Measurements from ENCODE around the gene TTLL5. TPM values are rescaled to one million over a fixed set of nuclear protein-coding genes. Genes with fewer than 3 reads are reported as not detected.

TTLL5 gene
- total RNA-seq, 1 donor from 2014 or later, result 43.1 TPM

GRCh38 chr14:75860561-75861160, 199.6 kb downstream of the TTLL5 start:
- no peak for TF ChIP-seq CTCF (IDR thresholded peaks at IDR 0.05; ENCODE audit: partially characterized antibody, unreplicated experiment)
- H3K4me3 Mint-ChIP-seq (ENCODE audit: unreplicated experiment), result no peak overlapping the region
- H3K9me3 Mint-ChIP-seq (ENCODE audit: unreplicated experiment), result no peaks in the 10 kb centered on the region
- peaks cover 5% of the 10 kb centered on the region for H3K4me1 Mint-ChIP-seq (ENCODE audit: low read depth, unreplicated experiment)
- H3K27ac Mint-ChIP-seq (ENCODE audit: unreplicated experiment), result no peak overlapping the region
- H3K36me3 Mint-ChIP-seq (ENCODE audit: unreplicated experiment), result no peaks in the 10 kb centered on the region
- DNase-seq, result no peak
- no peaks in the 10 kb centered on the region for H3K27me3 Mint-ChIP-seq (ENCODE audit: unreplicated experiment)

GRCh38 chr14:75861161-75861621, 200.1 kb downstream of the TTLL5 start:
- no peaks in the 10 kb centered on the region for H3K36me3 Mint-ChIP-seq (ENCODE audit: unreplicated experiment)

DNA sequence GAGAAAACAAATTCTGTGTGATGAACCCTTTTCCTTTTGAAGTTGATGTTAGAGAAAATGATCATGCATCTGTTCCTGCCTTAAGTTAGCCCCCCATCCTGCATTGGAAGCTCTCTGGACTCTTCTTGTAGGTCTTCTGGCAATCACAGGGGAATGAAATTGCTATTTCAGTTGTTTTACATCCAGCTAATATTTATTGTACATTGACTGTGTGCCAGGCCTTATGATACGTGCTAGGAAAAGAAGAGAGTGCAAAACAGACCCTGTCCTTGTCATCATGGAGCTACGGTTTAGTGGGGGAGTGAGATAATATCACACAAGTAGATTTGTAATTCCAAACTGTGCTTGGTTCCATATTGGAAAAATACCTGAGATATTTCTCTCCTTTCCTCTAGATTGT, 202.2 kb downstream of the TTLL5 start:
- Mint-ChIP-seq H3K36me3 (ENCODE audit: unreplicated experiment) (no peaks in the 10 kb centered on the region), H3K4me1 (ENCODE audit: low read depth, unreplicated experiment) (peaks cover 10% of the 10 kb centered on the region), H3K27me3 (ENCODE audit: unreplicated experiment) (no peaks in the 10 kb centered on the region), H3K4me3 (ENCODE audit: unreplicated experiment) (no peak overlapping the region), H3K27ac (ENCODE audit: unreplicated experiment) (no peak overlapping the region), H3K9me3 (ENCODE audit: unreplicated experiment) (peaks cover 2% of the 10 kb centered on the region)
- DNase-seq, result no peak
- TF ChIP-seq CTCF (IDR thresholded peaks at IDR 0.05; ENCODE audit: partially characterized antibody, unreplicated experiment), result no peak

More at GRCh38 chr14:75861161-75861621, 200.1 kb downstream of the TTLL5 start:
- DNase-seq, result no peak
- Mint-ChIP-seq H3K4me1 (ENCODE audit: low read depth, unreplicated experiment) (peaks cover 5% of the 10 kb centered on the region), H3K9me3 (ENCODE audit: unreplicated experiment) (no peaks in the 10 kb centered on the region), H3K4me3 (ENCODE audit: unreplicated experiment) (no peak overlapping the region), H3K27ac (ENCODE audit: unreplicated experiment) (no peak overlapping the region), H3K27me3 (ENCODE audit: unreplicated experiment) (no peaks in the 10 kb centered on the region)
- no peak for TF ChIP-seq CTCF (IDR thresholded peaks at IDR 0.05; ENCODE audit: partially characterized antibody, unreplicated experiment)

DNA sequence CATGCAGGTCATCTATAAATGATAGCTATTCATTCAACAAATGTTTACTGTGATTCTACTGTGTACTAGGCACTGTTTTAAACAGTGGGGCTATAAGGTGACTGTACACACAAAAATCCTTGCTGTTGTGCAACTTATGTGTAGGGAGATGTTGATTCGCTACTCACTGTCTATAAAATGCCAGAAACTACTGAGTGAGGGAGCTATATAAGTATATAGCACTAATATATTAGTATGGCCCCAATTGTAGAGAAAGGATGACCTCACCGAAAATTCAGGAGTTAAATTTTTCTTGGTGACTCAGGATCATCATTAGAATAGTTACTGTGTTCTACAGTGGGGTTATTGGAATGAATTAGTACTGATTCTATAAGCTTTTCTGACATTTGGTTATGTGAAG, 203.3 kb downstream of the TTLL5 start:
- H3K4me1 Mint-ChIP-seq (ENCODE audit: low read depth, unreplicated experiment), result peaks cover 18% of the 10 kb centered on the region
- H3K27ac Mint-ChIP-seq (ENCODE audit: unreplicated experiment), result no peak overlapping the region
- no peaks in the 10 kb centered on the region for H3K36me3 Mint-ChIP-seq (ENCODE audit: unreplicated experiment)
- H3K27me3 Mint-ChIP-seq (ENCODE audit: unreplicated experiment), result no peaks in the 10 kb centered on the region
- TF ChIP-seq CTCF (IDR thresholded peaks at IDR 0.05; ENCODE audit: partially characterized antibody, unreplicated experiment), result no peak
- H3K4me3 Mint-ChIP-seq (ENCODE audit: unreplicated experiment), result no peak overlapping the region
- peaks cover 2% of the 10 kb centered on the region for H3K9me3 Mint-ChIP-seq (ENCODE audit: unreplicated experiment)
- DNase-seq, result no peak

GRCh38 chr14:75865531-75865930, 204.5 kb downstream of the TTLL5 start:
- H3K36me3 Mint-ChIP-seq (ENCODE audit: unreplicated experiment), result no peaks in the 10 kb centered on the region
- no peak overlapping the region for H3K4me3 Mint-ChIP-seq (ENCODE audit: unreplicated experiment)
- H3K27me3 Mint-ChIP-seq (ENCODE audit: unreplicated experiment), result no peaks in the 10 kb centered on the region
- TF ChIP-seq CTCF (IDR thresholded peaks at IDR 0.05; ENCODE audit: partially characterized antibody, unreplicated experiment), result no peak
- H3K27ac Mint-ChIP-seq (ENCODE audit: unreplicated experiment), result no peak overlapping the region
- peaks cover 2% of the 10 kb centered on the region for H3K9me3 Mint-ChIP-seq (ENCODE audit: unreplicated experiment)
- H3K4me1 Mint-ChIP-seq (ENCODE audit: low read depth, unreplicated experiment), result peaks cover 17% of the 10 kb centered on the region
- DNase-seq, result no peak
